ENCODE measurements around the gene KLF11.
"Not testable (repeated sequence)": the region's sequence is repeated elsewhere in the genome, so short reads cannot be mapped to it uniquely, and the experiment has no call there.

KLF11 gene

GRCh38 chr2:10009811-10010781 lies 33.3 kb upstream of the KLF11 start:
- DNase-seq: no peak

- not testable (repeated sequence) for DNase-seq
These were observed 32.3 kb upstream of the KLF11 start for GRCh38 chr2:10010861-10011605.

- not testable (repeated sequence) for DNase-seq
These were observed 31.6 kb upstream of the KLF11 start for GRCh38 chr2:10011606-10012325.

- not testable (repeated sequence) for DNase-seq
These were observed 30.9 kb upstream of the KLF11 start for GRCh38 chr2:10012366-10012962.

- no peak for DNase-seq
These were observed 30.3 kb upstream of the KLF11 start for GRCh38 chr2:10012963-10013461.

GRCh38 chr2:10013651-10014417 lies 29.5 kb upstream of the KLF11 start:
- DNase-seq: not testable (repeated sequence)

- DNase-seq: no peak
These were observed 28.7 kb upstream of the KLF11 start for GRCh38 chr2:10014418-10015190.

- DNase-seq: not testable (repeated sequence)
These were observed 27.9 kb upstream of the KLF11 start for GRCh38 chr2:10015376-10015989.

- no peak for DNase-seq
These were observed 27.1 kb upstream of the KLF11 start for GRCh38 chr2:10016001-10016801.

GRCh38 chr2:10016802-10017258 lies 26.5 kb upstream of the KLF11 start:
- no peak for DNase-seq

GRCh38 chr2:10017313-10017941 lies 25.9 kb upstream of the KLF11 start:
- no peak for DNase-seq

- no peak for DNase-seq
These were observed 24.2 kb upstream of the KLF11 start for GRCh38 chr2:10019174-10019573.

GRCh38 chr2:10019602-10020400 lies 23.5 kb upstream of the KLF11 start:
- no peak for DNase-seq

- DNase-seq: no peak
These were observed 21.3 kb upstream of the KLF11 start for GRCh38 chr2:10022041-10022421.

GRCh38 chr2:10022445-10022844 lies 20.9 kb upstream of the KLF11 start:
- no peak for DNase-seq

GRCh38 chr2:10022966-10023662 lies 20.2 kb upstream of the KLF11 start:
- no peak for DNase-seq

- no peak for DNase-seq
These were observed 16.3 kb upstream of the KLF11 start for GRCh38 chr2:10026940-10027569.

Data from activated CD4-positive, alpha-beta T cell treated with anti-CD3 and anti-CD28 coated beads for 4 hours (primary cell).